ENCODE data around the gene TNFSF8. TPM values are rescaled to one million over a fixed set of nuclear protein-coding genes. Genes with fewer than 3 reads are reported as not detected.

Gene TNFSF8
- total RNA-seq, 1 donor from 2014 or later = not detected

DNA sequence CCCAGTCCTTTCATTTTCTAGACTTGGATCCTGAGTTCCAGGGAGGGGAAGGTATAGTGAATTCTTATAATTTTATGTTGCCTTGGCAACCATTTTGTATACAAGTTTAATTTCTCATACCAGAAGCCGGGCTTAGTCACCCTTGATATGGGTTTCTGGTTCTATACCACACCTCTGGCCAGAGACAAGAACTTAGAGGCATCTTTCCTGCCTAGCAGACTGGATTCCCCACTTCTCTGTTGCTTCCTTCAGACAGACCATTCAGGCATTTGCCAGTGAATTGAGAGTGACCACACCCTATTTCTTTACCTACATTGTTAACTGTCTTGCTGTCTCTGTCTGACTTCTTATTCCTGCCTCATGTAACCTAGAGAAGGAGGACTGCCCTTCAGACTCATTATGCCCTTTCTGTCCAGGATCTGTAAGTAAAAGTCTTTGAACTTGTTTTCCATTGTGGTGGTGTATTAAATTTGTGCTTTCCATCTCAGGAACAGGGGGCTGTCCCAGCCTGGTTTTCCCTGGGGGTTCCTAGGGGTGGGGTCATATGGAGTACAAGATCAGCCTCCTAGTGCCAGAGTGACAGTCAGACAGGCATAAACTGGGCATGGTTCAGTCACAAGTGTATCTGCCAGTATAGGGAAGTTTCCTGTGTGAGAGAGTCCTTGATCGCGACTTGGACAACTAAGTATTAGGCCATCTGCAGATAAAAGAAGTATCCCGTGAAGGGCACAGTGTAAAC lies 27.4 kb downstream of the TNFSF8 start:
- DNase-seq = peak; percentile 53

GRCh38 chr9:114900942-114901802 lies 29.2 kb downstream of the TNFSF8 start:
- peak; percentile 43 for DNase-seq

DNA sequence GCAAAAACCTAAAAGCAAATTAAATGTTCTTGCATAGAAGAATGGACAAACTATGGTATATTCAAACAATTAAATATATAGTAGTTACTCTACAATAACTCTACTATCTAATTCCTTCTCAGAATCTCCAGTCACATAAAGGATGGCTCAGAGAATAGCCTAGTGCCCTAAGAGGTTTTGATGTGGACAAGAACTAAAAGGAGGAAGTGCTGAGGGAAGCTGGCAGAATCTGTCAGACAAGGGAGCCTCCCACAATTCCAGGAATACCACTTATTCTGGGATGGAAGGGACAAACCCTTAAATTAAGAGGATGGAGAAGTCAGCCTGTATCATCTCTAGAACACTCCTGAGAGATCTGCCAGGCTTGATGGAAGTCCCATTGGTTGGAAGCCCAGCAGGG lies 30.4 kb downstream of the TNFSF8 start:
- no peak for DNase-seq

GRCh38 chr9:114899461-114899860 lies 30.9 kb downstream of the TNFSF8 start:
- peak; percentile 67 for DNase-seq

GRCh38 chr9:114898741-114899140 lies 31.6 kb downstream of the TNFSF8 start:
- peak; percentile 88 for DNase-seq

GRCh38 chr9:114897196-114897595 lies 33.2 kb downstream of the TNFSF8 start:
- DNase-seq = no peak

GRCh38 chr9:114896344-114896743 lies 34.0 kb downstream of the TNFSF8 start:
- DNase-seq = no peak

GRCh38 chr9:114895521-114895991 lies 34.8 kb downstream of the TNFSF8 start:
- DNase-seq = peak; percentile 63

DNA sequence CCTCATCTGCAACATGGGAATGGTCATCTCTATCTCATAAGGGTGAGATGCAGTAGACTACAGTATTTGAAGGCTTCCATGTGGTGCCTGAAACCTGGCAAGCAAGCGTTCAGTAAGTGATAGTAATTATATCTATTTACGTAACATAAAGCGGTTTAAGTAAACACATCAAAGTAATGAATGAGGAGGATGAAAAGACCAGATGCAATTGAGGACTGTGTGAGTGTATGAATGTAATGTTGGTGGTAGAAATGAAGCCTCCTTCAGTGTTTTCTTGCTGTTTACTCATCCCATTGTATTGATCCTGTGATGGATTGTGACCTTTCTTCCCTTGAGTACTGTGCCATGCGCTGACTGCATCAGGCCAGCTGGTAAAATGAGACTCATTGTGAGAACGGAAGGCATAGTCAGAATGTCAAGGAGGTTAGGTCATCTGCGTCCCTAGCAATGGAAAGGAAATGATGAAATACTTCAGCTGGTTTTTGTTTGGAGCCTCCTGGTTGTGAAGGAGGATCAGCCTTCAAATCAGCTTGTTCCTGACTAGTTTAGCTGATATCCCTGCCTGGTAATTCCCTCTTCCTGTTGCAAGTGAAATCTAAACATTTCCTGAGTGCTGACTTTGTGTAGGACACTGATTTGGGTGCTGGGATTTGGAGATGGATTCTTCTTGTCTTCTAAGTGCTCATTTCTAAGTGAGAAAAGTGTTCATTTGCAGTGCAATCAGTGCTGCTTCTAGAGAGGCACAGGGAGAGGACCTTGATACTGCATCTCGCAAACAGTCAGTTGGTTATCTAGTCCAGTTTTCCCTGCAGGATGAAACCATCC lies 35.6 kb downstream of the TNFSF8 start:
- peak; percentile 99 for DNase-seq

DNA sequence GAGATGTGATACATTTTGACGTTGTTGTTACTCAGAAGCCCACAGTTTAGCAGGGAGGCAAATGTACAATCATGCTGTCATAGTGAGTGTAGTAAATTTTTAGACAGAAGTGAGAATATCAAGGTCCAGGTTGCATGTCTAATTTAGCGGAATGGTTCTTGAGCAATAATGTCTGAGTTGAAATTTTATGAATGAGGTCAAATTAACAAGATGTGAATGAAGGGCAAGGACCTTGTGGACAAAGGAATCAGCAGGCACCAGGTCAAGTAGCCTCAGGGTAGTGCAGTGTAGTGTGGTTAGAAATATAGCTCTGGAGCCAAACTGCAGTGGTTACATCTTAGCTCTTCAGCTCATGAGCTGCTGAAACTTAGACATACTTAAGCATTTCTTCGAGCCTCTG lies 36.2 kb downstream of the TNFSF8 start:
- no peak for DNase-seq

GRCh38 chr9:114893221-114894010 lies 37.0 kb downstream of the TNFSF8 start:
- DNase-seq = peak; percentile 89

GRCh38 chr9:114889802-114890224 lies 40.6 kb downstream of the TNFSF8 start:
- no peak for DNase-seq

DNA sequence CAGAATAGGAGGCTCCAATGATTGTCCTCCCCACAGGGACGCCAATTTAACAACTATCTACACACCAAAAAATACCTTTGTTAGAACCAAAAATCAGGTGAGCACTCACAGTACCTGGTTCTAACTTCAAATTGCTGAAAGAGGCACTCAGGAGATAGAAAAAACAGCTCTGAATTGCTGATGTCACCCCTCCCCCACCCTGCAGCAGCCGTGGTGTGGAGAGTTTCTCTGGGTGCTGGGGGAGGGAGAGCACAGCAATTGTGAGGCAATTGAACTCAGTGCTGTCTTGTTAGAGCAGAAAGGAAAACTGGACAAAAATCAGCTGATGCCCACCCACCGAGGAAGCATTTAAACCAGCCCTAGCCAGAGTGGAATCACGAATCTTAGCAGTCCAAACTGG lies 41.8 kb downstream of the TNFSF8 start:
- DNase-seq = no peak

DNA sequence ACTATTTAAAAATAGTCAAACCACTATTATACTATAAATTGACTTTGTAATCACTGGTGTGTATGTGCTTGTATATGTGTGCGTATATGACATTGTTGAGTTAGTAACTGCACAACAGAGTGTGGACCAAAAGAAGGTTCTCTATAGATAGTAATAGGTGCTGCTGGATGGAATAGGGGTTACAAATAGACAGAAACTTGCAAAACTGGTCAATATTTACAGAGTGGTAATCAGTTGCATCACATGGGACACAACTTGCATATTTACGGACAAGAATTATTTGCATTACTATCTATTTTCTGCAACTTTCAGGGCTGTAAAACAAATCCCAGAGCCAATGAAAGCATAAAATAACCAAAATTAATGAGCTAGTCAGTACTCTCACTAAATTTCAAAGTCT lies 42.4 kb downstream of the TNFSF8 start:
- DNase-seq = no peak

- no peak for DNase-seq
These were observed 45.5 kb downstream of the TNFSF8 start for GRCh38 chr9:114884787-114885452.

GRCh38 chr9:114883709-114884108 lies 46.7 kb downstream of the TNFSF8 start:
- DNase-seq = no peak

GRCh38 chr9:114880291-114880745 lies 50.1 kb downstream of the TNFSF8 start:
- DNase-seq = peak; percentile 60

- DNase-seq = no peak
These were observed 51.4 kb downstream of the TNFSF8 start for GRCh38 chr9:114878879-114879564.

GRCh38 chr9:114869845-114870244 lies 60.5 kb downstream of the TNFSF8 start:
- DNase-seq = no peak

DNA sequence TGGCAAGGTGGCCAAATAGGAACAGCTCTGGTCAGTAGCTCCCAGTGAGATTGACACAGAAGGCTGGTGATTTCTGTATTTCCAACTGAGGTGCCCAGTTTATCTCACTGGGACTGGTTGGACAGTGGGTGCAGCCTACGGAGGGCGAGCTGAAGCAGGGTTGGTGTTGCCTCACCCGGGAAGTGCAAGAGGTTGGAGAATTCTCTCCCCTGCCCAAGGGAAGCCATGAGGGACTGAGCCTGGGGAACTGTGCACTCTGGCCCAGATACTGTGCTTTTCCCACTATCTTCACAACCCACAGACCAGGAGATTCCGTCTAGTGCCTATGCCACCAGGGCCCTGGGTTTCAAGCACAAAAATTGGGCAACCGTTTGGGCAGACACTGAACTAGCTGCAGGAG lies 61.0 kb downstream of the TNFSF8 start:
- no peak for DNase-seq

DNA sequence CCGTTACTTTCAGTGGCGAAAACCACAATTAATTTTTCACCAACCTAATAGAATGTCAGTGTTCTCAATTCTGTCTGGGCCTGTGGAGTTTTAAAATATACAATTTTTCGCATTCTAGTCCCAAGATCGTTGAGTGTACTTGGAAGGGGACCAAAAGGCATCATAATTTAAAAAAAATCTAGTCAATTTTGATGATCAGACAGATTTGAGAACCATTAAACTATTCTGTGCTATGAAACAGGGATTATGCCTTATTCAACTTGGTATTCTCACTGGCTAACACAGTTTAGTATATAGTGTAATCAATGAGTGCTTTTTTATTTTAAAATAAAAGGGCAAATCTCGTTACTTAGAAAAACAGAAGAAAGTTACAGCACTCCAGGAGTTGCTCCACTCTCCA lies 63.1 kb downstream of the TNFSF8 start:
- no peak for DNase-seq
